Measurements from ENCODE around the gene FAM9C. TPM values are rescaled to one million over a fixed set of nuclear protein-coding genes. Genes with fewer than 3 reads are reported as not detected.

The FAM9C gene
- total and polyA plus RNA-seq, 2 donors (not counting 3 experiments of a cell fraction or from before 2014, with no cell fraction given), result not detected

- FAIRE-seq, result peak; percentile 24
These were observed 41.1 kb upstream of the FAM9C start for GRCh38 chrX:13085526-13085925.

More at GRCh38 chrX:13085526-13085925, 41.1 kb upstream of the FAM9C start:
- no peak for TF ChIP-seq MYC (IDR thresholded peaks at IDR 0.05; ENCODE audit: low read depth, low read length)
- no peak for TF ChIP-seq POLR2AphosphoS5 (IDR thresholded peaks at IDR 0.05; ENCODE audit: insufficient read depth, low read depth, low read length)
- TF ChIP-seq, protein P1, sequence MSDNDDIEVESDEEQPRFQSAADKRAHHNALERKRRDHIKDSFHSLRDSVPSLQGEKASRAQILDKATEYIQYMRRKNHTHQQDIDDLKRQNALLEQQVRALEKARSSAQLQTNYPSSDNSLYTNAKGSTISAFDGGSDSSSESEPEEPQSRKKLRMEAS (IDR thresholded peaks at IDR 0.05; ENCODE audit: insufficient read depth, insufficient read length), result no peak
- no peak for TF ChIP-seq EZH2 (IDR thresholded peaks at IDR 0.05; ENCODE audit: borderline replicate concordance, low read depth, low read length, severe bottlenecking)
- TF ChIP-seq CTCF (IDR thresholded peaks at IDR 0.05; ENCODE audit: extremely low read depth in 1 of 2, insufficient read depth in 1 of 2, low read depth in 1 of 2, low read length in 2 of 2), result no peak
- no peak for TF ChIP-seq FOS (IDR thresholded peaks at IDR 0.05; ENCODE audit: borderline replicate concordance, insufficient read depth, low read length)
- TF ChIP-seq JUN (IDR thresholded peaks at IDR 0.05; ENCODE audit: borderline replicate concordance, insufficient read depth, insufficient read length, low read depth), result no peak
- TF ChIP-seq POLR2A (IDR thresholded peaks at IDR 0.05; ENCODE audit: low read depth, low read length), result no peak
- no peak for TF ChIP-seq GATA2 (IDR thresholded peaks at IDR 0.05; ENCODE audit: insufficient read depth, insufficient read length, low read depth, low read length)
- DNase-seq (ENCODE audit: low read depth, low spot score), result no peak
- H4K20me1 ChIP-seq (replicated peaks; ENCODE audit: control insufficient read depth, extremely low read depth, insufficient read depth, low read length), result no peaks in the 10 kb centered on the region
- no peaks in the 10 kb centered on the region for H3K79me2 ChIP-seq (ENCODE audit: control insufficient read depth, insufficient read depth, low read length)
- intact Hi-C loops (cut with micrococcal nuclease) (no loop called here), dilution Hi-C loops (cut with MboI; ENCODE audit: extremely low pct_ligation_motif_present, low sequenced_read_pairs) (no loop called here)
- H3K9me3 ChIP-seq (replicated peaks; ENCODE audit: control insufficient read depth, insufficient read depth, low read length), result no peaks in the 10 kb centered on the region
- no peak overlapping the region for H3K9ac ChIP-seq (replicated peaks; ENCODE audit: extremely low read depth, insufficient read depth, low read length)
- H3K36me3 ChIP-seq (ENCODE audit: control insufficient read depth in 2 of 2, extremely low read depth in 1 of 2, insufficient read depth in 2 of 2, low read length in 2 of 2), result no peaks in the 10 kb centered on the region
- peaks cover 13% of the 10 kb centered on the region for H3K4me1 ChIP-seq (ENCODE audit: control insufficient read depth, extremely low read depth, insufficient read depth, low read length)
- no peak overlapping the region for H3K27ac ChIP-seq (ENCODE audit: insufficient read depth, low read depth, low read length)
- H2AFZ ChIP-seq (ENCODE audit: low read depth, low read length), result no peak overlapping the region
- CTCF ChIA-PET, result no interaction called here
- no peaks in the 10 kb centered on the region for H3K9me1 ChIP-seq (replicated peaks; ENCODE audit: control insufficient read depth, extremely low read depth, insufficient read depth, low read length)
- H3K4me2 ChIP-seq (ENCODE audit: insufficient read depth, low read length), result no peak overlapping the region
- POLR2A ChIA-PET, result no interaction called here
- H3K4me3 ChIP-seq (replicated peaks in 1 of 3; ENCODE audit: insufficient read depth in 1 of 3, low read depth in 1 of 3, low read length in 3 of 3), result no peak overlapping the region
- no peaks in the 10 kb centered on the region for H3K27me3 ChIP-seq (ENCODE audit: control insufficient read depth in 2 of 2, insufficient read depth in 2 of 2, low read length in 2 of 2)
- no TSS peak for BruUV-seq (replicated peaks)

Measured in endothelial cell of umbilical vein (primary cell).